GM12891 (cell line): ENCODE results near the gene FAM200C.

Experiments
- PAX5 ChIP-seq: IDR thresholded peaks from 2 replicates; pipeline ENCODE4 v1.6.1; 2011; ENCODE audit warnings: low read length, moderate library complexity, mild to moderate bottlenecking; ENCODE audit not compliant: insufficient read depth, severe bottlenecking
- POLR2A ChIP-seq: IDR thresholded peaks from 2 replicates; pipeline ENCODE4 v1.6.1; 2011; ENCODE audit warnings: low read depth, low read length, control low read depth
- POLR2AphosphoS5 ChIP-seq: IDR thresholded peaks from 2 replicates; pipeline ENCODE4 v1.6.1; 2011; ENCODE audit warnings: low read depth, low read length, control low read depth
- POU2F2 ChIP-seq: IDR thresholded peaks from 2 replicates; pipeline ENCODE4 v1.6.1; 2011; ENCODE audit warnings: low read depth, mild to moderate bottlenecking, control low read depth, low read length, moderate library complexity
- SPI1 ChIP-seq: IDR thresholded peaks from 2 replicates; pipeline ENCODE4 v1.6.1; 2011; ENCODE audit warnings: low read depth, low read length, control low read depth
- TAF1 ChIP-seq: IDR thresholded peaks from 2 replicates; pipeline ENCODE4 v1.6.1; 2011; ENCODE audit warnings: low read depth, low read length, control low read depth

DNA sequence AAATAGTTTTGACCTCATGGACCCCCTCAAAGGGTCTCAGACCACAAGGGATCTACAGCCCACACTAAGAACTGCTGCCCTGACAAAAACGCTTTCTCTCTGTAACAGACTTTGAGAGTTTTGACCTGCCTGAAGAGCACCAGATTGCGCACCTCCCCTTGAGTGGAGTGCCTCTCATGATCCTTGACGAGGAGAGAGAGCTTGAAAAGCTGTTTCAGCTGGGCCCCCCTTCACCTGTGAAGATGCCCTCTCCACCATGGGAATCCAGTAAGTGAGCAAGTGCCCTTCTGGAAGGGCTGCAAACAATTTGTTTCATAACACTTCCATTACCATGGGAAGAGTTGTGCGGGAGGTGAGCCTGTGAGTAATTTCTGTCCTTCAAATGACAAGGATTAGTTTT is 27.8 kb upstream of the FAM200C start:
- TF ChIP-seq POLR2AphosphoS5: no peak
- TF ChIP-seq POLR2A: no peak
- no peak for TF ChIP-seq SPI1
- TF ChIP-seq TAF1: no peak
- TF ChIP-seq PAX5: no peak
- no peak for TF ChIP-seq POU2F2
